Measurements from ENCODE around the gene RALA. TPM values are rescaled to one million over a fixed set of nuclear protein-coding genes. Genes with fewer than 3 reads are reported as not detected.

The RALA gene
- total and polyA plus RNA-seq, 2 of the 13 experiments (the other 11 are each of a cell fraction or from before 2014, with no cell fraction given) = 11.8 to 19.5 TPM

DNA sequence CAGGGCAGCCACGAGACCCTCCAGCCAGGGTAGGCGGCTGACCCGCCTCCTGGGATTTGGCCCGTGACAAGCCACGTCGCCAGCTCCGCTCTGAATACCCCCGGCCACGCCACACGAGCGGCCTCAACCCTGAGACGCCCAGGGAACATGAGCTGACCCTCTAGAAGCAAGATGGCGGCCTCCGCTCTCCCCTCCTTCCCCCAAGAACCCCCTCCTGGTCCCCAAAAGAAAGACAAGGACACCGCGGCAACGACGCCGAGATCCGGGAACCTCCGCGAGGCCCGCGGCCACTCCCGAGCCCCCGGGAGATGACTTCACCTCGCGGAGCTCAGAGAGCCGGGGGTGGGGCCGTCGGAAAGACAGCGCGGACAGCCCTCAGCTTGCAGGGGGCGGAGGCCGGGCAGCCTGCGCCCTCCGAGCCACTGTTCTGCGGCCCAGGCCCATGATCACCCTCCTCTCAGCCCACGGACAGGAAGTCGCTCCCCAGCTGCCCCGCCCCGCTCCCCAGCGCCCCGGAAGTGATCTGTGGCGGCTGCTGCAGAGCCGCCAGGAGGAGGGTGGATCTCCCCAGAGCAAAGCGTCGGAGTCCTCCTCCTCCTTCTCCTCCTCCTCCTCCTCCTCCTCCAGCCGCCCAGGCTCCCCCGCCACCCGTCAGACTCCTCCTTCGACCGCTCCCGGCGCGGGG lies at the start of gene RALA (continued):
- TF ChIP-seq, protein P1, sequence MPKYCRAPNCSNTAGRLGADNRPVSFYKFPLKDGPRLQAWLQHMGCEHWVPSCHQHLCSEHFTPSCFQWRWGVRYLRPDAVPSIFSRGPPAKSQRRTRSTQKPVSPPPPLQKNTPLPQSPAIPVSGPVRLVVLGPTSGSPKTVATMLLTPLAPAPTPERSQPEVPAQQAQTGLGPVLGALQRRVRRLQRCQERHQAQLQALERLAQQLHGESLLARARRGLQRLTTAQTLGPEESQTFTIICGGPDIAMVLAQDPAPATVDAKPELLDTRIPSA (CRISPR knock-in tag; IDR thresholded peaks at IDR 0.05; ENCODE audit: borderline replicate concordance) = no peak
- TF ChIP-seq RARG (CRISPR knock-in tag; IDR thresholded peaks at IDR 0.05; ENCODE audit: low read depth) (no peak), ZFX (CRISPR knock-in tag; IDR thresholded peaks at IDR 0.05; ENCODE audit: low read depth) (peak; percentile 96), ZMYM4 (CRISPR knock-in tag; IDR thresholded peaks at IDR 0.05) (peak; percentile 72), MED13 (CRISPR knock-in tag; IDR thresholded peaks at IDR 0.05) (no peak), ZNF256 (CRISPR knock-in tag; conservative IDR thresholded peaks at IDR 0.05) (0 out of 2 replicates have a peak, but pooled peaks have one; percentile 49), CBX2 (IDR thresholded peaks at IDR 0.05; ENCODE audit: low read depth, low read length) (no peak), CBX2 (CRISPR knock-in tag; IDR thresholded peaks at IDR 0.05; ENCODE audit: low read depth) (no peak), CSRNP1 (CRISPR knock-in tag; IDR thresholded peaks at IDR 0.05) (peak; percentile 93; the same call in 1 of the 2 replicates), KLF6 (CRISPR knock-in tag; IDR thresholded peaks at IDR 0.05) (no peak), NFATC3 (CRISPR knock-in tag; IDR thresholded peaks at IDR 0.05) (peak; percentile 48; the same call in 1 of the 2 replicates), YY1 (IDR thresholded peaks at IDR 0.05; ENCODE audit: insufficient read depth, insufficient replicate concordance, low read depth, low read length) (peak; percentile 91), ZNF550 (CRISPR knock-in tag; IDR thresholded peaks at IDR 0.05; ENCODE audit: borderline replicate concordance) (no peak), KLF11 (CRISPR knock-in tag; IDR thresholded peaks at IDR 0.05) (0 out of 2 replicates have a peak, but pooled peaks have one; percentile 36), TAF1 (CRISPR knock-in tag; IDR thresholded peaks at IDR 0.05) (peak; percentile 81; the same call in 1 of the 2 replicates), ATF5 (CRISPR knock-in tag; IDR thresholded peaks at IDR 0.05; ENCODE audit: low read depth) (no peak), MLLT10 (CRISPR knock-in tag; IDR thresholded peaks at IDR 0.05) (no peak), HOXA5 (CRISPR knock-in tag; IDR thresholded peaks at IDR 0.05) (no peak; the same call in none of the 2 replicates), SNRNP70 (IDR thresholded peaks at IDR 0.05; ENCODE audit: low read depth, low read length) (no peak), ZNF138 (CRISPR knock-in tag; IDR thresholded peaks at IDR 0.05; ENCODE audit: low read depth) (no peak), NFE2 (CRISPR knock-in tag; IDR thresholded peaks at IDR 0.05) (no peak), ZSCAN20 (CRISPR knock-in tag; IDR thresholded peaks at IDR 0.05; ENCODE audit: borderline replicate concordance) (no peak), EEA1 (CRISPR knock-in tag; IDR thresholded peaks at IDR 0.05; ENCODE audit: borderline replicate concordance) (no peak), RBM39 (IDR thresholded peaks at IDR 0.05; ENCODE audit: low read depth, low read length, poor library complexity, severe bottlenecking) (peak; percentile 47), ZNF17 (CRISPR knock-in tag; IDR thresholded peaks at IDR 0.05) (no peak), ZNF274 (CRISPR knock-in tag; IDR thresholded peaks at IDR 0.05) (peak; percentile 76), RARA (CRISPR knock-in tag; IDR thresholded peaks at IDR 0.05) (no peak; the same call in 1 of the 2 replicates)
- TF ChIP-seq, protein P2, sequence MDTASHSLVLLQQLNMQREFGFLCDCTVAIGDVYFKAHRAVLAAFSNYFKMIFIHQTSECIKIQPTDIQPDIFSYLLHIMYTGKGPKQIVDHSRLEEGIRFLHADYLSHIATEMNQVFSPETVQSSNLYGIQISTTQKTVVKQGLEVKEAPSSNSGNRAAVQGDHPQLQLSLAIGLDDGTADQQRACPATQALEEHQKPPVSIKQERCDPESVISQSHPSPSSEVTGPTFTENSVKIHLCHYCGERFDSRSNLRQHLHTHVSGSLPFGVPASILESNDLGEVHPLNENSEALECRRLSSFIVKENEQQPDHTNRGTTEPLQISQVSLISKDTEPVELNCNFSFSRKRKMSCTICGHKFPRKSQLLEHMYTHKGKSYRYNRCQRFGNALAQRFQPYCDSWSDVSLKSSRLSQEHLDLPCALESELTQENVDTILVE (CRISPR knock-in tag; IDR thresholded peaks at IDR 0.05) = peak; percentile 17; the same call in 1 of the 2 replicates
